Neural progenitor cell (in vitro differentiated cells): ENCODE results near the gene TRAPPC1. TPM values are rescaled to one million over a fixed set of nuclear protein-coding genes. Genes with fewer than 3 reads are reported as not detected.
A peak's percentile ranks its signal among the peaks of the same experiment; 100 is the strongest.

ENCODE experiments used
- DNase-seq: peaks from one replicate; pipeline ENCODE4 v3.0.0-alpha.2; 2016; ENCODE audit warnings: low spot score
- H2AFZ ChIP-seq: fragments of 200-600 bp; sonication (generic); replicated peaks from 2 replicates; pipeline ENCODE4 v1.6.1; 2016; ENCODE audit warnings: antibody characterized with exemption
- H3F3A ChIP-seq: fragments of 200-600 bp; sonication (generic); 2 replicates; pipeline ENCODE4 v1.6.1; 2016; ENCODE audit warnings: antibody characterized with exemption, low read depth
- H3K27ac ChIP-seq: fragments of 200-600 bp; sonication (generic); 2 replicates; pipeline ENCODE4 v1.5.1; 2016; ENCODE audit warnings: mild to moderate bottlenecking
- H3K27me3 ChIP-seq: fragments of 200-600 bp; sonication (generic); 2 replicates; pipeline ENCODE4 v1.6.1; 2016; ENCODE audit warnings: mild to moderate bottlenecking, moderate library complexity
- H3K36me3 ChIP-seq: fragments of 200-600 bp; sonication (generic); 2 replicates; pipeline ENCODE4 v1.5.1; 2016
- H3K4me1 ChIP-seq: fragments of 200-600 bp; sonication (generic); 2 replicates; pipeline ENCODE4 v1.6.1; 2016; ENCODE audit warnings: mixed run types
- H3K4me2 ChIP-seq: fragments of 200-600 bp; sonication (generic); 2 replicates; pipeline ENCODE4 v1.6.1; 2016
- H3K4me3 ChIP-seq: fragments of 200-600 bp; sonication (generic); 2 replicates; pipeline ENCODE4 v1.5.1; 2016
- H3K79me2 ChIP-seq: fragments of 200-600 bp; sonication (generic); 2 replicates; pipeline ENCODE4 v1.6.1; 2016; ENCODE audit warnings: low read depth
- H3K9ac ChIP-seq: fragments of 200-600 bp; sonication (generic); 2 replicates; pipeline ENCODE4 v1.6.1; 2016
- H3K9me3 ChIP-seq: fragments of 200-600 bp; sonication (generic); 2 replicates; pipeline ENCODE4 v1.5.1; 2016; ENCODE audit warnings: low read depth
- H4K20me1 ChIP-seq: fragments of 200-600 bp; sonication (generic); 2 replicates; pipeline ENCODE4 v1.6.1; 2016; ENCODE audit warnings: low read depth
- H3K27ac Mint-ChIP-seq: 3 replicates; pipeline ENCODE4 v1.8.0; 2021; ENCODE audit warnings: mixed read lengths
- H3K27me3 Mint-ChIP-seq: 2 replicates; pipeline ENCODE4 v1.8.0; 2022; ENCODE audit warnings: low read depth, mild to moderate bottlenecking, inconsistent platforms, moderate library complexity, mixed read lengths; ENCODE audit not compliant: insufficient read depth
- H3K36me3 Mint-ChIP-seq: 3 replicates; pipeline ENCODE4 v1.8.0; 2021; ENCODE audit warnings: mixed read lengths
- H3K4me1 Mint-ChIP-seq: 3 replicates; pipeline ENCODE4 v1.8.0; 2021; ENCODE audit warnings: mixed read lengths
- H3K4me3 Mint-ChIP-seq: 3 replicates; pipeline ENCODE4 v1.8.0; 2021; ENCODE audit warnings: mild to moderate bottlenecking, moderate library complexity, mixed read lengths
- H3K9me3 Mint-ChIP-seq: 3 replicates; pipeline ENCODE4 v1.8.0; 2020; ENCODE audit warnings: mixed read lengths
- EZH2 ChIP-seq: fragments of 200-600 bp; sonication (generic); IDR thresholded peaks from 2 replicates; pipeline ENCODE4 v1.6.1; 2017; ENCODE audit warnings: antibody characterized with exemption, mild to moderate bottlenecking, moderate library complexity
- EZH2phosphoT487 ChIP-seq: fragments of 200-600 bp; sonication (generic); IDR thresholded peaks from 2 replicates; pipeline ENCODE4 v1.6.1; 2017; ENCODE audit warnings: antibody characterized with exemption
- total RNA-seq: library from RNA; depleted of rRNA; stranded (reverse); fragments of >200 nt; gene quantifications from 2 replicates; pipeline ENCODE4 v1.2.3, GENCODE V29; 2015; ENCODE audit warnings: low replicate concordance
- TF ChIP-seq, protein P1 (sequence below): fragments of 200-600 bp; sonication (generic); IDR thresholded peaks from 2 replicates; pipeline ENCODE4 v1.5.1; 2017; ENCODE audit warnings: antibody characterized with exemption, mild to moderate bottlenecking

Gene TRAPPC1
- total RNA-seq, 1 donor from 2014 or later: 9.8 TPM

- H2AFZ ChIP-seq: no peak overlapping the region
- Mint-ChIP-seq H3K4me3 (no peak overlapping the region), H3K9me3 (no peaks in the 10 kb centered on the region), H3K4me1 (peaks cover 22% of the 10 kb centered on the region), H3K27ac (no peak overlapping the region), H3K27me3 (peaks cover 11% of the 10 kb centered on the region), H3K36me3 (peaks cover 11% of the 10 kb centered on the region)
- H3K4me1 ChIP-seq: peaks cover 4% of the 10 kb centered on the region
- peaks cover 22% of the 10 kb centered on the region for H3F3A ChIP-seq
- H3K4me3 ChIP-seq: no peak overlapping the region
- no peak overlapping the region for H3K9ac ChIP-seq
- H3K27me3 ChIP-seq: peaks cover 35% of the 10 kb centered on the region
- no peak overlapping the region for H3K27ac ChIP-seq
- peaks cover 3% of the 10 kb centered on the region for H4K20me1 ChIP-seq
- H3K36me3 ChIP-seq: no peaks in the 10 kb centered on the region
- DNase-seq: peak; percentile 81
- no peaks in the 10 kb centered on the region for H3K9me3 ChIP-seq
- no peaks in the 10 kb centered on the region for H3K79me2 ChIP-seq
- TF ChIP-seq EZH2: no peak
- TF ChIP-seq, protein P1, sequence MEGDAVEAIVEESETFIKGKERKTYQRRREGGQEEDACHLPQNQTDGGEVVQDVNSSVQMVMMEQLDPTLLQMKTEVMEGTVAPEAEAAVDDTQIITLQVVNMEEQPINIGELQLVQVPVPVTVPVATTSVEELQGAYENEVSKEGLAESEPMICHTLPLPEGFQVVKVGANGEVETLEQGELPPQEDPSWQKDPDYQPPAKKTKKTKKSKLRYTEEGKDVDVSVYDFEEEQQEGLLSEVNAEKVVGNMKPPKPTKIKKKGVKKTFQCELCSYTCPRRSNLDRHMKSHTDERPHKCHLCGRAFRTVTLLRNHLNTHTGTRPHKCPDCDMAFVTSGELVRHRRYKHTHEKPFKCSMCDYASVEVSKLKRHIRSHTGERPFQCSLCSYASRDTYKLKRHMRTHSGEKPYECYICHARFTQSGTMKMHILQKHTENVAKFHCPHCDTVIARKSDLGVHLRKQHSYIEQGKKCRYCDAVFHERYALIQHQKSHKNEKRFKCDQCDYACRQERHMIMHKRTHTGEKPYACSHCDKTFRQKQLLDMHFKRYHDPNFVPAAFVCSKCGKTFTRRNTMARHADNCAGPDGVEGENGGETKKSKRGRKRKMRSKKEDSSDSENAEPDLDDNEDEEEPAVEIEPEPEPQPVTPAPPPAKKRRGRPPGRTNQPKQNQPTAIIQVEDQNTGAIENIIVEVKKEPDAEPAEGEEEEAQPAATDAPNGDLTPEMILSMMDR: peak; percentile 75
- H3K4me2 ChIP-seq: no peak overlapping the region
Observed at GRCh38 chr17:7912927-7913524, 18.7 kb downstream of the TRAPPC1 start.

GRCh38 chr17:7911116-7911515 is 20.6 kb downstream of the TRAPPC1 start:
- no peaks in the 10 kb centered on the region for H3K36me3 ChIP-seq
- Mint-ChIP-seq H3K36me3 (peaks cover 12% of the 10 kb centered on the region), H3K4me3 (no peak overlapping the region)

GRCh38 chr17:7910711-7911110 is 21.0 kb downstream of the TRAPPC1 start:
- Mint-ChIP-seq H3K36me3 (peaks cover 12% of the 10 kb centered on the region), H3K27me3 (peaks cover 5% of the 10 kb centered on the region), H3K4me1 (peaks cover 14% of the 10 kb centered on the region), H3K27ac (no peak overlapping the region), H3K4me3 (no peak overlapping the region), H3K9me3 (no peaks in the 10 kb centered on the region)
- no peak overlapping the region for H3K4me3 ChIP-seq
- peaks cover 4% of the 10 kb centered on the region for H3K4me1 ChIP-seq
- TF ChIP-seq EZH2 (no peak), EZH2phosphoT487 (no peak)
- TF ChIP-seq, protein P1: no peak
- no peak overlapping the region for H3K4me2 ChIP-seq
- H3F3A ChIP-seq: peaks cover 15% of the 10 kb centered on the region
- H3K9ac ChIP-seq: no peak overlapping the region
- H4K20me1 ChIP-seq: peaks cover 3% of the 10 kb centered on the region
- DNase-seq: no peak
- H3K9me3 ChIP-seq: no peaks in the 10 kb centered on the region
- no peak overlapping the region for H2AFZ ChIP-seq
- peaks cover 15% of the 10 kb centered on the region for H3K27me3 ChIP-seq
- H3K79me2 ChIP-seq: no peaks in the 10 kb centered on the region
- H3K27ac ChIP-seq: no peak overlapping the region
- no peaks in the 10 kb centered on the region for H3K36me3 ChIP-seq

More at GRCh38 chr17:7911116-7911515, 20.6 kb downstream of the TRAPPC1 start:
- peaks cover 4% of the 10 kb centered on the region for H3K4me1 ChIP-seq
- H3K27me3 ChIP-seq: peaks cover 16% of the 10 kb centered on the region
- H3F3A ChIP-seq: peaks cover 17% of the 10 kb centered on the region
- H3K4me3 ChIP-seq: no peak overlapping the region
- TF ChIP-seq EZH2 (no peak), EZH2phosphoT487 (no peak)
- TF ChIP-seq, protein P1: no peak
- H3K9me3 ChIP-seq: no peaks in the 10 kb centered on the region
- no peak overlapping the region for H2AFZ ChIP-seq
- H3K27ac ChIP-seq: no peak overlapping the region
- no peaks in the 10 kb centered on the region for H3K9me3 Mint-ChIP-seq
- H3K9ac ChIP-seq: no peak overlapping the region
- H3K27me3 Mint-ChIP-seq: peaks cover 5% of the 10 kb centered on the region
- peaks cover 14% of the 10 kb centered on the region for H3K4me1 Mint-ChIP-seq
- H3K79me2 ChIP-seq: no peaks in the 10 kb centered on the region
- H4K20me1 ChIP-seq: peaks cover 3% of the 10 kb centered on the region
- no peak overlapping the region for H3K27ac Mint-ChIP-seq
- no peak for DNase-seq
- H3K4me2 ChIP-seq: no peak overlapping the region
